ENCODE results near the gene WARS2.

- no peak for TF ChIP-seq TAF1 (IDR thresholded peaks at IDR 0.05; ENCODE audit: borderline replicate concordance, insufficient read depth, low read length)
- no peak for TF ChIP-seq POLR2AphosphoS5 (IDR thresholded peaks at IDR 0.05; ENCODE audit: low read depth, low read length)
These were observed 93.5 kb downstream of the WARS2 start for GRCh38 chr1:119046785-119047438.
